T-helper 1 cell (primary cell): ENCODE results near the gene CD82.

Experiments used
- DNase-seq, 5 donors: peaks; one replicate each; pipeline ENCODE4 v3.0.0-alpha.2; 2012 to 2020

Gene CD82

GRCh38 chr11:44602891-44603310 is 37.4 kb downstream of the CD82 start:
- DNase-seq = no peak

- DNase-seq = no peak
Observed at GRCh38 chr11:44604171-44604581, 38.7 kb downstream of the CD82 start.

- DNase-seq = no peak
Observed at GRCh38 chr11:44605068-44605708, 39.7 kb downstream of the CD82 start.

- no peak for DNase-seq
Observed at GRCh38 chr11:44605965-44606364, 40.5 kb downstream of the CD82 start.

- DNase-seq = no peak
Observed at GRCh38 chr11:44606472-44606871, 41.0 kb downstream of the CD82 start.

DNA sequence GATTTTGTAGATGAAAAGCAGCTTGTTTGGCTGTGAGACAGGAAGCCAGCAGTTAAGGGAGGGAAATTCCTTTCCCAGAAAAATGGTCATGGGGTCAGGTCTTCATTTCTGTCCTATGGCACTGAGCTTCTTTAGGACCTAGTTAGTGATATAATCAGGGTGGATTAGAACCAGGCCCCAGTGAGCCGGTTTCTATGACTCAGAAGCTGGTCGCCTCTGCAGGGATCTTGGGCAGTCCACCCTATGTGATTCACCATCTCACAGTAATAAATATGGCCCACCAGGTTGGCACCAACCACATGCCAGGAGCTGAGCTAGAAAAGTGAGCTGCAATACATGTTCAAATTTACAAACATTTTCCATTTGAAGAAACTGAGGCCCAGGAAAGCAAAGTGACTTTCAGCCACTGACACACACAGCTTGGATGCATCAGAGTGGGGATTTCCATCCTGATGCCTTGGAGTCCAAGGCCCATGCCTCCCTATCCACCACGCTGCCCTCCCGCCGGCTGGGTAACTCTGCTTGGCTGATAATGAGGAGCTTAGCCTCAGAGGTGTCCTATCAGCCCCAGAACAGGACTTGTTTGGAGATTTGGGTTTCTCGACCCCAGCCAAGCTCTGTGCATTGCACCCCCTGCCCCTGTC is 42.0 kb downstream of the CD82 start:
- DNase-seq = no peak

- DNase-seq = no peak
Observed at GRCh38 chr11:44607987-44608386, 42.5 kb downstream of the CD82 start.

GRCh38 chr11:44608651-44608990 is 43.2 kb downstream of the CD82 start:
- no peak for DNase-seq

- peak in 1 of 5 donors; percentile 50 for DNase-seq
Observed at GRCh38 chr11:44608991-44609782, 43.7 kb downstream of the CD82 start.

DNA sequence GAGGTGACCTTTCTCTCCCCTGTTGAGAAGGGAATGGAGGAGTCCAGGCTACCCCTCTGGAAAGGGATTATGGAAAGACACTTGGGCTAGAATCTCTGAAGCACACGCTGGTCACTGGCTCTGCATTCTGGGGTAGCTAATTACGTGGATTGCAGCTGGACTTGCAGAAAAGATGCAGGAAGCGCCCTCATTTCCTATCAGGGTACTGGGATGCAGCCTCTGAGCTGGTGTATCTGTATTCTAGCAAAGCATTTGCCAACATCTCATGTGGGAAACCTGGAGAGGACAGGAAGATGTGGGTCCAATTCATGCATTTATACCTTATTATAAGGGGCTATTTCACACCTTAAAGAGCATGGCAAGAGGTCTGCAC is 44.3 kb downstream of the CD82 start:
- no peak for DNase-seq

GRCh38 chr11:44610186-44610955 is 44.9 kb downstream of the CD82 start:
- no peak for DNase-seq

- DNase-seq = no peak
Observed at GRCh38 chr11:44611088-44611487, 45.6 kb downstream of the CD82 start.

DNA sequence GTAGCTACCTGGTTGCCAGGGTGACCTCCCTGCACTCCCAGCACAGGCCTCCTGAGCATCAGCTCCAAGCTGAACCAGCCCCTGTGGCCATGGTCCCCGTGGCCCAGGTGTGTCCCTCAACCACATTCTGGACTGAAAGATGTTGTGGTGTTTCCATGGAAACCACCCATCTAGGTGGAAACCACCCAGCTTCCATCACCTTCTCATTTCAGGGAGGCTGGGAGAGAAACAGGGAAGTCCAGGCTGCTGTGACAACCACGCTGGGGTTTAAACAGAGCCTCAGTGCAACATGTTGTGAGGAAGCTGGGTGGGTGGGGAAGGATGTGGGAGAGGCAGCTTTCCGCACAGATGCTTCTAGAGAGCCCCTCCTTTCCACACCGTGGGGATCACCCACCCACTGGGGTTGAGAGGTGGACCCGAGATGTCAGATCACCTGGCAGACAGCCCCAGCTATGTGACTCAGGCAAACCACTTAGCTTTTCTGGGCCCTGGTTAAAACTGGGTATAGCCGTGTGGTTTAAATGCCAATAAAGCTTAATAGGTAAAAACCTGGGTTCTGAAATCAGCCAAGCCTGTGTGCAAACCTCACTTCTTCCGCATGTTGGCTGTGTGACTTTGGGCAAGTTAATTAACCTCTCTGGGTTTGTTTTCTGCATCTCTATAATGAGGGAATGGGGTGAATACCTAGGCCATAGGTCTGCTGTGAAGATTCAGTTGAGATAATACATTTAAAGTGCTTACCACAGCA is 46.4 kb downstream of the CD82 start:
- peak; percentile 28 to 59 (median 48) for DNase-seq

DNA sequence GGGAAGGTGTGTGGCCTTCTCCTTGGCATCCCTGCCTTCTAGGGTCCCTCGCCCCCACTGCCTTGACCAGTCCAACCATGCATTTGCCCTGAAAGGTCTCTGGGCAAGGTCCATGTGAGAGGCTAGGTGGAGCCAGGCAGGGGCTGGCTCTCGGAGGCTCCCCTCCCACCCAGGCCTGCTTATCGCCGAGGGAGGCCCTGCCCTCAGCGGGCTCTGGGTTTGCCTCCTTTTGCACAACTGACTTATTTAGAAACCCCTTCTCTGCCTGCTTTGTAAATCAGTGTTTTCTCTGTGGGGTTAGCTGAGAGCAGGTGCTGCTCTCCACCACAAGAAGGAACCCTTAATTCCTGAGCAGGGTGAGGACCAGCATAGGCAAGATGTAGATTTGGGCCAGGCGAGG is 47.7 kb downstream of the CD82 start:
- DNase-seq = peak in 1 of 5 donors; percentile 18

DNA sequence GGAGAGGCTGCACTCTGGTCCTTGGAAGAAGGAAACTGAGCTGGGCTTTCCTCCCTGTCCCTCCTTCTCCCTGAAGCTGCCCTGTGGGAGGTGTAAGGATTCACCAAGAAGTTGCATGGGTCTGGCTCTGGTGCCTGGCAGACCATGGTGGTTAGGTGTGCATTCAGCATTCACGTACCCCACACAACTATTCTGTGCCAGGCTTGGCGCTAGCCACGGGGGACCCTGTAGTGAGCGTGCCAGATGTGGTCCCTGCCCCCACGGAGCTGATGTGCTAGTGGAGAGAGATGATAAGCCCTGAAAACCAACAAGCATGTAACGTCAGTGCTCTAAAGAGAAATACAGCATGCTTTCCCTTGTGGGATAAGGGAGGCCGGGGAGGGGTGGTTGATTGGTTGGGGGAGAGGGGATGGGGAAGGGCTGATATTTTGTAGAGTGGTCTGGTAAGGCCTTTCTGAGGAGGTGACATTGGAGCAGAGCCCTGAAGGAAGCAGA is 48.9 kb downstream of the CD82 start:
- DNase-seq = no peak

DNA sequence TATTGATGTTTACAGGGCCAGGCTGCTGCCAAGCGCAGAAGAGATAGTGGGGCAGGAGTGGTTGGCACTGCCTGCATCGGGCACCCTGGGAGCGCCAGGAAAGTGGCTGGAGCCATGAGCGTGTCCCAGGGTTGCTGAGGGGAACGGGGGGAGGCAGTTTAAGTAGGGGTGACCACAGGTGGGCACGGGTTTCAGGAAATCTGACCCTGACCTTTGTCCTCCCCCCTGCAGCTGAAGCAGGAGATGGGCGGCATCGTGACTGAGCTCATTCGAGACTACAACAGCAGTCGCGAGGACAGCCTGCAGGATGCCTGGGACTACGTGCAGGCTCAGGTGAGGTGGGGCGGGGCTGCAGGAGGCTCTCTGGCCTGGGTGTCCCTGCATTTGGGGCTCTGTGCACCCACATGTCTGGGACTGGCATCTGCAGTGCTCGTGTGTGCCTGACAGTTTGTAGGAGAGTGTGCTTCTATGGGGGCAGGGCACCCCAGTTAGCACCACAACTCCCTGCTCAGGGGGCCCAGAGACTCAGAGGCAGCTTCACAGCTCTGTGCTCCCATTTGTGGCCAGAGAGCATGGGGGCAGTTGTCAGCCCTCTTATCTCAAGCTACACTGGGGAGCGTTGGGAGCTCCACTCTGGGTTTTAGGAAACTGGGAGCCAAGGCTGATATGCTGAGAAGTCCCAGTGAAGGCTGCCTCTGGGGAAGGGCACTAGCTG is 49.7 kb downstream of the CD82 start:
- no peak for DNase-seq

- no peak for DNase-seq
Observed at GRCh38 chr11:44615913-44616791, 50.7 kb downstream of the CD82 start.

GRCh38 chr11:44617671-44618461 is 52.4 kb downstream of the CD82 start:
- no peak for DNase-seq

DNA sequence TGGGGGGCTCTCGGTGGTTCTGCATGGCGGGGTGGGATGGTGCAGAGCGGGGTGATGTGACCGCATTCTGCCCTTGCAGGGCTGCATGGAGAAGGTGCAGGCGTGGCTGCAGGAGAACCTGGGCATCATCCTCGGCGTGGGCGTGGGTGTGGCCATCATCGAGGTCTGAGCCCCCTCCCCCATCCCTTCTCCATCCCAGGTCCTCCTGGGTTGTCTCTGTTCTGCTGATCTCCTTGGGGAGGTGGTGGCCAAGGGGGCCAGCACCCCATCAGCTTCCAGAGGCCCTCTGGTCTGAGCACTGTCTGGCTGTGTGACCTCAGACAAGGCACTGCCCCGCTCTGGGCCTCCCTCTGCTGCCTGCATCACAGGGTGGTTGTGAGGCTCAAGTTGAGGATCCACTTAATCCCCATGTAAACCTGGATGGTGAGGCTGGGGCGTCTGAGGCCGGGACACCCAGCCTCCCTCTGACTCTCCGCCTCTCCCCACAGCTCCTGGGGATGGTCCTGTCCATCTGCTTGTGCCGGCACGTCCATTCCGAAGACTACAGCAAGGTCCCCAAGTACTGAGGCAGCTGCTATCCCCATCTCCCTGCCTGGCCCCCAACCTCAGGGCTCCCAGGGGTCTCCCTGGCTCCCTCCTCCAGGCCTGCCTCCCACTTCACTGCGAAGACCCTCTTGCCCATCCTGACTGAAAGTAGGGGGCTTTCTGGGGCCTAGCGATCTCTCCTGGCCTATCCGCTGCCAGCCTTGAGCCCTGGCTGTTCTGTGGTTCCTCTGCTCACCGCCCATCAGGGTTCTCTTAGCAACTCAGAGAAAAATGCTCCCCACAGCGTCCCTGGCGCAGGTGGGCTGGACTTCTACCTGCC is 53.3 kb downstream of the CD82 start:
- DNase-seq = peak in 1 of 5 donors; percentile 8
